ENCODE results near the gene SOD2.
"Not testable (repeated sequence)": the region's sequence is repeated elsewhere in the genome, so short reads cannot be mapped to it uniquely, and the experiment has no call there.

DNA sequence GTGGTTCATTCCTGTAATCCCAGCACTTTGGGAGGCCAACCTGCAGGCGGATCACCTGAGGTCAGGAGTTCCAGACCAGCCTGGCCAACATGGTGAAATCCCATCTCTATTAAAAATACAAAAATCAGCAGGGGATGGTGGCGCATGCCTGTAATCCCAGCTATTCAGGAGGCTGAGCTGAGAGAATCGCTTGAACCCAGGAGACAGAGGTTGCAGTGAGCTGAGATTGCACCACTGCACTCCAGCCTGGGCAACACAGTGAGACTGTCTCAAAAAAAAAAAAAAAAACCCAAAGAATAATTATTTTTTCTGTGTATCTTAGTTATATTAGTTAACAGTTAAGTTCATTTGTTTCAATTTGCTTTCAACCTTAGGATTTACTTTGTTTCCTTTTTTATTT lies 32.2 kb upstream of the SOD2 start:
- TF ChIP-seq EZH2 (IDR thresholded peaks at IDR 0.05; ENCODE audit: borderline replicate concordance, insufficient read depth, low read depth, low read length, poor library complexity, severe bottlenecking): not testable (repeated sequence)
- TF ChIP-seq, protein P1, sequence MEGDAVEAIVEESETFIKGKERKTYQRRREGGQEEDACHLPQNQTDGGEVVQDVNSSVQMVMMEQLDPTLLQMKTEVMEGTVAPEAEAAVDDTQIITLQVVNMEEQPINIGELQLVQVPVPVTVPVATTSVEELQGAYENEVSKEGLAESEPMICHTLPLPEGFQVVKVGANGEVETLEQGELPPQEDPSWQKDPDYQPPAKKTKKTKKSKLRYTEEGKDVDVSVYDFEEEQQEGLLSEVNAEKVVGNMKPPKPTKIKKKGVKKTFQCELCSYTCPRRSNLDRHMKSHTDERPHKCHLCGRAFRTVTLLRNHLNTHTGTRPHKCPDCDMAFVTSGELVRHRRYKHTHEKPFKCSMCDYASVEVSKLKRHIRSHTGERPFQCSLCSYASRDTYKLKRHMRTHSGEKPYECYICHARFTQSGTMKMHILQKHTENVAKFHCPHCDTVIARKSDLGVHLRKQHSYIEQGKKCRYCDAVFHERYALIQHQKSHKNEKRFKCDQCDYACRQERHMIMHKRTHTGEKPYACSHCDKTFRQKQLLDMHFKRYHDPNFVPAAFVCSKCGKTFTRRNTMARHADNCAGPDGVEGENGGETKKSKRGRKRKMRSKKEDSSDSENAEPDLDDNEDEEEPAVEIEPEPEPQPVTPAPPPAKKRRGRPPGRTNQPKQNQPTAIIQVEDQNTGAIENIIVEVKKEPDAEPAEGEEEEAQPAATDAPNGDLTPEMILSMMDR (IDR thresholded peaks at IDR 0.05): not testable (repeated sequence)

All from B cell (primary cell).